Measurements from ENCODE around the gene BTK. TPM values are rescaled to one million over a fixed set of nuclear protein-coding genes. Genes with fewer than 3 reads are reported as not detected.

The BTK gene
- total and polyA plus RNA-seq, 9 of the 15 experiments (the other 6 are each of a cell fraction or from before 2014, with no cell fraction given): 14.9 to 93.4 (median 65.2) TPM

DNA sequence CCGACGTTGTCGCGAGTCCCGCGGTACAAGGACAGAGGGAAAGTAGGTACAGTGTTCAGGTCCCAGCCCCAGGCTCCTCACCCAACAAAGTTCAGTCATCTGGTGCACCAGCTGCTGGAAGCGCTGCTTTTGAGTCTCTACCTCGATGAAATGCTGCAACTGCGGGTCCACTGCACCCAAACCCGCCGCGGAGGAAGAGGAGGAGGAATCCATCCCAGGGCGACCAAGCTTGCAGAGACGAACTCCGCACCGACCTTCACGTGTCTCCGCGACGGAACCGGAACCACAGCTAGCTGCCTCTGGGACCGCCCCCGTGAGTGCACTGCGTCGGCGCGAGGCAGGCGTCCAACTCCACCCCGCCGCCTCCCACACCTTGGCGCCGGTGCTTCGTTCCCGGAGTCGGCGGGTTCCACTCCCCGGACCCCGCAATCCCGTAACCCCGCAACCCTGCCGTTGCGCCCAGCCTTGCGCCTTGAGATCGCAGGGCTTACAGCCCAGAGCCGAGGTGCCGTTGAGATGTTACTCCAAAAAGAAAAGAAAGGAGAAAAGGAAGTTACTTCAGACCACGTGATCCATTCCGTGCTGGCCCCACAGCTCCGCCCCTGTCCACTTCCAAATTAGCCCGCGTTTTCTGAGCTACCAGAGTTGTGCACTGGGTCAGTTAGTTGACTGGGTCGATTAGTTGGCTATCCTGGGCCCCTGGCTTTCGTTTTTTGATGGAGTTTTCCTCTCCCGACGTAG is 37.4 kb downstream of the BTK start, which contains the start of gene TIMM8A (continued):
- no peak for TF ChIP-seq SMAD1 (IDR thresholded peaks at IDR 0.05; ENCODE audit: low read depth, low read length, partially characterized antibody)
- no peak for TF ChIP-seq RFX7 (CRISPR knock-in tag; IDR thresholded peaks at IDR 0.05)
- TF ChIP-seq CBFA2T2 (conservative IDR thresholded peaks at IDR 0.05): peak; percentile 78
- TF ChIP-seq RNF2 (IDR thresholded peaks at IDR 0.05): no peak
- peak; percentile 50 to 61; a peak in 2 of 4 replicates for TF ChIP-seq FOXK2 (conservative IDR thresholded peaks at IDR 0.05 in 1 of 2, IDR thresholded peaks at IDR 0.05 in 1 of 2; ENCODE audit: low read depth in 2 of 2)
- TF ChIP-seq, protein P1, sequence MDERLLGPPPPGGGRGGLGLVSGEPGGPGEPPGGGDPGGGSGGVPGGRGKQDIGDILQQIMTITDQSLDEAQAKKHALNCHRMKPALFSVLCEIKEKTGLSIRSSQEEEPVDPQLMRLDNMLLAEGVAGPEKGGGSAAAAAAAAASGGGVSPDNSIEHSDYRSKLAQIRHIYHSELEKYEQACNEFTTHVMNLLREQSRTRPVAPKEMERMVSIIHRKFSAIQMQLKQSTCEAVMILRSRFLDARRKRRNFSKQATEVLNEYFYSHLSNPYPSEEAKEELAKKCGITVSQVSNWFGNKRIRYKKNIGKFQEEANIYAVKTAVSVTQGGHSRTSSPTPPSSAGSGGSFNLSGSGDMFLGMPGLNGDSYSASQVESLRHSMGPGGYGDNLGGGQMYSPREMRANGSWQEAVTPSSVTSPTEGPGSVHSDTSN (CRISPR knock-in tag; IDR thresholded peaks at IDR 0.05; ENCODE audit: low read depth): no peak
- TF ChIP-seq, protein P1 (tag; conservative IDR thresholded peaks at IDR 0.05; ENCODE audit: low read depth): no peak
- TF ChIP-seq ZBTB8A (IDR thresholded peaks at IDR 0.05; ENCODE audit: partially characterized antibody): no peak
- TF ChIP-seq GTF2E2 (tag; IDR thresholded peaks at IDR 0.05): no peak
- no peak for TF ChIP-seq LARP7 (IDR thresholded peaks at IDR 0.05)
- TF ChIP-seq ZNF282 (CRISPR knock-in tag; IDR thresholded peaks at IDR 0.05): no peak
- TF ChIP-seq, protein P2, sequence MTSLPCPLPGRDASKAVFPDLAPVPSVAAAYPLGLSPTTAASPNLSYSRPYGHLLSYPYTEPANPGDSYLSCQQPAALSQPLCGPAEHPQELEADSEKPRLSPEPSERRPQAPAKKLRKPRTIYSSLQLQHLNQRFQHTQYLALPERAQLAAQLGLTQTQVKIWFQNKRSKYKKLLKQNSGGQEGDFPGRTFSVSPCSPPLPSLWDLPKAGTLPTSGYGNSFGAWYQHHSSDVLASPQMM (CRISPR knock-in tag; IDR thresholded peaks at IDR 0.05): no peak
- no peak for TF ChIP-seq GATAD2B (IDR thresholded peaks at IDR 0.05; ENCODE audit: borderline replicate concordance)
- TF ChIP-seq EP400 (IDR thresholded peaks at IDR 0.05): peak; percentile 95
- TF ChIP-seq NCOA1 (IDR thresholded peaks at IDR 0.05; ENCODE audit: low read depth): no peak
- no peak for TF ChIP-seq ZNF274 (IDR thresholded peaks at IDR 0.05; ENCODE audit: borderline replicate concordance, low read depth, low read length)
- peak; percentile 92 for TF ChIP-seq RBFOX2 (IDR thresholded peaks at IDR 0.05; ENCODE audit: low read depth, low read length)
- TF ChIP-seq ZC3H8 (IDR thresholded peaks at IDR 0.05): no peak
- TF ChIP-seq NFRKB (IDR thresholded peaks at IDR 0.05; ENCODE audit: low read depth): no peak
- TF ChIP-seq TEAD2 (tag; IDR thresholded peaks at IDR 0.05): no peak
- no peak for TF ChIP-seq FOXJ2 (tag; IDR thresholded peaks at IDR 0.05)
- TF ChIP-seq, protein P3, sequence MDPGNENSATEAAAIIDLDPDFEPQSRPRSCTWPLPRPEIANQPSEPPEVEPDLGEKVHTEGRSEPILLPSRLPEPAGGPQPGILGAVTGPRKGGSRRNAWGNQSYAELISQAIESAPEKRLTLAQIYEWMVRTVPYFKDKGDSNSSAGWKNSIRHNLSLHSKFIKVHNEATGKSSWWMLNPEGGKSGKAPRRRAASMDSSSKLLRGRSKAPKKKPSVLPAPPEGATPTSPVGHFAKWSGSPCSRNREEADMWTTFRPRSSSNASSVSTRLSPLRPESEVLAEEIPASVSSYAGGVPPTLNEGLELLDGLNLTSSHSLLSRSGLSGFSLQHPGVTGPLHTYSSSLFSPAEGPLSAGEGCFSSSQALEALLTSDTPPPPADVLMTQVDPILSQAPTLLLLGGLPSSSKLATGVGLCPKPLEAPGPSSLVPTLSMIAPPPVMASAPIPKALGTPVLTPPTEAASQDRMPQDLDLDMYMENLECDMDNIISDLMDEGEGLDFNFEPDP (CRISPR knock-in tag; IDR thresholded peaks at IDR 0.05): no peak
- no peak for TF ChIP-seq HNRNPUL1 (IDR thresholded peaks at IDR 0.05; ENCODE audit: low read length)
- TF ChIP-seq SIN3B (IDR thresholded peaks at IDR 0.05; ENCODE audit: low read depth): peak; percentile 22; the same call in 1 of the 2 replicates
